ENCODE data around the gene MLF1.

Gene MLF1

GRCh38 chr3:158552124-158552523, 18.9 kb upstream of the MLF1 start:
- no peak overlapping the region for H3K4me3 ChIP-seq
- TF ChIP-seq Cebpa-rat (IDR thresholded peaks at IDR 0.05): no peak
- no peaks in the 10 kb centered on the region for H3K4me1 ChIP-seq
- no peak overlapping the region for H3K27ac ChIP-seq
- H3K36me3 ChIP-seq: peaks cover 7% of the 10 kb centered on the region
- H4K20me1 ChIP-seq: no peaks in the 10 kb centered on the region
- no peak overlapping the region for H3K4me2 ChIP-seq
- H3K9me3 ChIP-seq: peaks cover 6% of the 10 kb centered on the region; the same call in 1 of the 2 replicates
- H3K27me3 ChIP-seq: no peaks in the 10 kb centered on the region
- H3K9ac ChIP-seq: no peak overlapping the region

GRCh38 chr3:158559504-158559903, 11.5 kb upstream of the MLF1 start:
- Histone ChIP-seq H3K9ac (no peak overlapping the region), H3K4me1 (no peaks in the 10 kb centered on the region), H3K27me3 (no peaks in the 10 kb centered on the region), H3K9me3 (no peaks in the 10 kb centered on the region), H3K4me3 (no peak overlapping the region), H3K27ac (no peak overlapping the region), H3K36me3 (no peaks in the 10 kb centered on the region), H3K4me2 (no peak overlapping the region), H4K20me1 (no peaks in the 10 kb centered on the region)
- TF ChIP-seq Cebpa-rat (IDR thresholded peaks at IDR 0.05): no peak

- no peak for TF ChIP-seq Cebpa-rat (IDR thresholded peaks at IDR 0.05)
Measured at GRCh38 chr3:158560979-158561378, 10.0 kb upstream of the MLF1 start.

DNA sequence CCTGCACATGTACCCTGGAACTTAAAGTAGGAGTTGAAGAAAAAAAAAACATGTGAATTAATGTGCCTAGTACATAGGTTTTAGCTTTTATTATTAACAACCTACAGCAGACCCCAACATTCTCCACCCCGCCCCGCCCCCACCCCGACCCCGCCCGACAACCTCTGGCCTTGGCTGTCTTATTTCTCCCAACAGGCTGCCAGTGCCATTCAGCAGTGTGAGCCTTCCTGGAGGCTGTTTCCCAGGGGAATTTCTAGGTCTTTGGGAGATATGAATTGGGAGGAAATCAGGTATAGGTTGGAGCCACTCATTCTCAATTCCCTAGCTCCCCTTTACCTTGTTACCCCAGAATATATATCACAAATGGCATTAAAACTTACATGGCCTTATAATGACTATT, 8.3 kb upstream of the MLF1 start:
- Histone ChIP-seq H3K4me3 (no peak overlapping the region), H3K4me2 (no peak overlapping the region), H3K27ac (no peak overlapping the region), H4K20me1 (no peaks in the 10 kb centered on the region), H3K36me3 (no peaks in the 10 kb centered on the region), H3K27me3 (no peaks in the 10 kb centered on the region), H3K9ac (no peak overlapping the region), H3K4me1 (no peaks in the 10 kb centered on the region), H3K9me3 (0 out of 2 replicates have a peak, but pooled peaks cover 5% of the 10 kb centered on the region)
- no peak for TF ChIP-seq Cebpa-rat (IDR thresholded peaks at IDR 0.05)

More at GRCh38 chr3:158560979-158561378, 10.0 kb upstream of the MLF1 start:
- H3K4me2 ChIP-seq: no peak overlapping the region
- no peaks in the 10 kb centered on the region for H3K36me3 ChIP-seq
- no peaks in the 10 kb centered on the region for H3K4me1 ChIP-seq
- no peak overlapping the region for H3K27ac ChIP-seq
- H3K27me3 ChIP-seq: no peaks in the 10 kb centered on the region
- no peak overlapping the region for H3K9ac ChIP-seq
- H4K20me1 ChIP-seq: no peaks in the 10 kb centered on the region
- 0 out of 2 replicates have a peak, but pooled peaks cover 5% of the 10 kb centered on the region for H3K9me3 ChIP-seq
- H3K4me3 ChIP-seq: no peak overlapping the region

GRCh38 chr3:158563076-158563475, 7.9 kb upstream of the MLF1 start:
- Histone ChIP-seq H3K9me3 (0 out of 2 replicates have a peak, but pooled peaks cover 5% of the 10 kb centered on the region), H3K27me3 (no peaks in the 10 kb centered on the region), H3K27ac (no peak overlapping the region), H3K9ac (no peak overlapping the region), H3K4me2 (no peak overlapping the region), H3K36me3 (no peaks in the 10 kb centered on the region), H3K4me1 (no peaks in the 10 kb centered on the region), H4K20me1 (no peaks in the 10 kb centered on the region), H3K4me3 (no peak overlapping the region)
- TF ChIP-seq Cebpa-rat (IDR thresholded peaks at IDR 0.05): no peak

- H3K4me3 ChIP-seq: no peak overlapping the region
- TF ChIP-seq Cebpa-rat (IDR thresholded peaks at IDR 0.05): no peak
- H3K27ac ChIP-seq: no peak overlapping the region
- no peaks in the 10 kb centered on the region for H3K27me3 ChIP-seq
- H3K9ac ChIP-seq: no peak overlapping the region
- H3K9me3 ChIP-seq: 0 out of 2 replicates have a peak, but pooled peaks cover 5% of the 10 kb centered on the region
- H3K36me3 ChIP-seq: no peaks in the 10 kb centered on the region
- H3K4me2 ChIP-seq: no peak overlapping the region
- H3K4me1 ChIP-seq: 0 out of 2 replicates have a peak, but pooled peaks cover 4% of the 10 kb centered on the region
- H4K20me1 ChIP-seq: no peaks in the 10 kb centered on the region
Measured at GRCh38 chr3:158565076-158565475, 5.9 kb upstream of the MLF1 start.

GRCh38 chr3:158568784-158569183, 2.2 kb upstream of the MLF1 start:
- Histone ChIP-seq H3K27ac (no peak overlapping the region), H3K9ac (no peak overlapping the region), H4K20me1 (no peaks in the 10 kb centered on the region), H3K4me2 (no peak overlapping the region), H3K9me3 (peaks cover 13% of the 10 kb centered on the region), H3K27me3 (no peaks in the 10 kb centered on the region), H3K4me3 (no peak overlapping the region), H3K36me3 (no peaks in the 10 kb centered on the region), H3K4me1 (0 out of 2 replicates have a peak, but pooled peaks cover 4% of the 10 kb centered on the region)
- no peak for TF ChIP-seq Cebpa-rat (IDR thresholded peaks at IDR 0.05)

- H4K20me1 ChIP-seq: no peaks in the 10 kb centered on the region
- TF ChIP-seq Cebpa-rat (IDR thresholded peaks at IDR 0.05): no peak
- 0 out of 2 replicates have a peak, but pooled peaks cover 4% of the 10 kb centered on the region for H3K4me1 ChIP-seq
- H3K9me3 ChIP-seq: peaks cover 13% of the 10 kb centered on the region
- no peak overlapping the region for H3K4me3 ChIP-seq
- H3K27ac ChIP-seq: no peak overlapping the region
- H3K9ac ChIP-seq: no peak overlapping the region
- no peak overlapping the region for H3K4me2 ChIP-seq
- H3K27me3 ChIP-seq: no peaks in the 10 kb centered on the region
- no peaks in the 10 kb centered on the region for H3K36me3 ChIP-seq
Measured at GRCh38 chr3:158569794-158570193, 1.2 kb upstream of the MLF1 start.

DNA sequence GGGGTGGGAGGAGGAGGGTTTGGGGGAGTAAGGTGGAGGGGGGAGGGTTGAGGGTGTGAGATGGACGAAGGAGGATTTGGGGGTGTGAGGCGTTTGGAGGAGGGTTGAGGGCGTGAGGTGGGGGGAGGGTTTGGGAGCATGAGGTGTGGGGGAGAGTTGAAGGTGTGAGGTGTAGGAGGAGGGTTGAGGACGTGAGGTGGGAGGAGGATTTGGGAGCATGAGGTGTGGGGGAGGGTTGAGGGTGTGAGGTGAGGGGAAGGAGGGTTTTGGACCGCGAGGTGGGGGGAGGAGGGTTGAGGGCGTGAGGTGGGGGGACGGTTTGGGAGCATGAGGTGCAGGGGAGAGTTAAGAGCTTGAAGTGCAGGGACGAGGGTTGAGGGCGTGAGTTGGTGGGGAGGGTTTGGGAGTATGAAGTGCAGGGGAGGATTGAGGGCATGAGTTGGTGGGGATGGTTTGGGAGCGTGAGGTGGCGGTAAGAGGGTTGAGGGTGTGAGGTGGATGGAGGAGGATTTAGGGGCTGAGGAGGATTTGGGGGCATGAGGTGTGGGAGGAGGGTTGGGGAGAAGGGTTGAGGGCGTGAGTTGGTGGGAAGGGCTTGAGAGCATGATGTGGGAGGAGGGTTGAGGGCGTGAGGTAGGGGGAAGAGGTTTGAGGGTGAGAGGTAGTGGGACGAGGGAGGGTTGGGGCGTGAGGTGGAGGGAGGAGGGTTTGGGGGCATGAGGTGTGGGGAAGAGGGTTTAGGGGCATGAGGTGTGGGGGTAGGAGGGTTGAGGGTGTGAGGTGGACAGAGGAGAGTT, 1.2 kb downstream of the MLF1 start:
- Histone ChIP-seq H3K4me2 (no peak overlapping the region), H3K4me3 (no peak overlapping the region), H3K9ac (no peak overlapping the region), H3K27ac (no peak overlapping the region), H3K27me3 (no peaks in the 10 kb centered on the region), H3K36me3 (no peaks in the 10 kb centered on the region), H4K20me1 (no peaks in the 10 kb centered on the region), H3K4me1 (0 out of 2 replicates have a peak, but pooled peaks cover 4% of the 10 kb centered on the region), H3K9me3 (peaks cover 8% of the 10 kb centered on the region)
- TF ChIP-seq Cebpa-rat (IDR thresholded peaks at IDR 0.05): no peak

GRCh38 chr3:158572766-158573060, 1.7 kb downstream of the MLF1 start:
- Histone ChIP-seq H3K36me3 (no peaks in the 10 kb centered on the region), H4K20me1 (no peaks in the 10 kb centered on the region), H3K27me3 (no peaks in the 10 kb centered on the region), H3K4me2 (no peak overlapping the region), H3K9me3 (peaks cover 8% of the 10 kb centered on the region), H3K4me3 (no peak overlapping the region), H3K9ac (no peak overlapping the region), H3K4me1 (0 out of 2 replicates have a peak, but pooled peaks cover 4% of the 10 kb centered on the region), H3K27ac (no peak overlapping the region)
- no peak for TF ChIP-seq Cebpa-rat (IDR thresholded peaks at IDR 0.05)

Measured in BLaER1 (cell line).